GM23338 (cell line): ENCODE measurements around the gene CORO2A. TPM values are rescaled to one million over a fixed set of nuclear protein-coding genes. Genes with fewer than 3 reads are reported as not detected.

Source experiments
- ATAC-seq: fragments of 200-7000 bp; cut with Tn5 transposase; 3 replicates; pipeline ENCODE4 v1.9.1; 2020
- DNase-seq: peaks from one replicate; pipeline ENCODE4 v3.0.0-alpha.2; 2015; ENCODE audit warnings: low spot score
- H2AFZ ChIP-seq: fragments of 200-600 bp; sonication (generic); 2 replicates; pipeline ENCODE4 v1.8.0; 2016; ENCODE audit warnings: antibody characterized with exemption, mild to moderate bottlenecking, moderate library complexity
- H3F3A ChIP-seq: fragments of 200-600 bp; sonication (generic); replicated peaks from 2 replicates; pipeline ENCODE4 v1.8.0; 2017; ENCODE audit warnings: antibody characterized with exemption, mixed run types, low read depth
- H3K27ac ChIP-seq: fragments of 200-600 bp; sonication (generic); 2 replicates; pipeline ENCODE4 v1.6.1; 2016; ENCODE audit warnings: low read depth
- H3K27me3 ChIP-seq: fragments of 200-600 bp; sonication (generic); 2 replicates; pipeline ENCODE4 v1.8.0; 2016; ENCODE audit warnings: mild to moderate bottlenecking, mixed run types, moderate library complexity; ENCODE audit not compliant: insufficient read depth
- H3K36me3 ChIP-seq: fragments of 200-600 bp; sonication (generic); 2 replicates; pipeline ENCODE4 v1.8.0; 2016; ENCODE audit warnings: mild to moderate bottlenecking; ENCODE audit not compliant: insufficient read depth
- H3K4me1 ChIP-seq: fragments of 200-600 bp; sonication (generic); 2 replicates; pipeline ENCODE4 v1.8.0; 2016; ENCODE audit warnings: mild to moderate bottlenecking, moderate library complexity; ENCODE audit not compliant: insufficient read depth
- H3K4me2 ChIP-seq: fragments of 200-600 bp; sonication (generic); 2 replicates; pipeline ENCODE4 v1.7.1; 2017; ENCODE audit warnings: mixed run types
- H3K4me3 ChIP-seq: fragments of 200-600 bp; sonication (generic); 2 replicates; pipeline ENCODE4 v1.6.1; 2016; ENCODE audit warnings: mixed run types
- H3K79me2 ChIP-seq: fragments of 200-600 bp; sonication (generic); replicated peaks from 2 replicates; pipeline ENCODE4 v1.8.0; 2017; ENCODE audit warnings: mild to moderate bottlenecking; ENCODE audit not compliant: insufficient read depth
- H3K9me2 ChIP-seq: fragments of 200-600 bp; sonication (generic); 2 replicates; pipeline ENCODE4 v1.8.0; 2017; ENCODE audit not compliant: insufficient read depth
- H4K20me1 ChIP-seq: fragments of 200-600 bp; sonication (generic); replicated peaks from 2 replicates; pipeline ENCODE4 v1.8.0; 2017; ENCODE audit warnings: mild to moderate bottlenecking; ENCODE audit not compliant: insufficient read depth
- H3K27ac Mint-ChIP-seq: 2 replicates; pipeline ENCODE4 v1.8.0; 2020; ENCODE audit warnings: inconsistent platforms, mild to moderate bottlenecking, moderate library complexity, mixed read lengths
- H3K27me3 Mint-ChIP-seq: 3 replicates; pipeline ENCODE4 v1.8.0; 2022; ENCODE audit warnings: low read depth, mild to moderate bottlenecking, moderate library complexity, mixed read lengths, inconsistent platforms; ENCODE audit not compliant: insufficient read depth, poor library complexity
- H3K36me3 Mint-ChIP-seq: 3 replicates; pipeline ENCODE4 v1.8.0; 2021; ENCODE audit warnings: low read depth, mild to moderate bottlenecking, inconsistent platforms, moderate library complexity, mixed read lengths
- H3K4me1 Mint-ChIP-seq: 3 replicates; pipeline ENCODE4 v1.8.0; 2020; ENCODE audit warnings: mild to moderate bottlenecking, inconsistent platforms, mixed read lengths
- H3K4me3 Mint-ChIP-seq: 3 replicates; pipeline ENCODE4 v1.8.0; 2021; ENCODE audit warnings: moderate library complexity, mild to moderate bottlenecking, inconsistent platforms, mixed read lengths
- H3K9me3 Mint-ChIP-seq: 3 replicates; pipeline ENCODE4 v1.8.0; 2020; ENCODE audit warnings: moderate library complexity, mild to moderate bottlenecking, inconsistent platforms, mixed read lengths
- CREB1 ChIP-seq: fragments of 250-450 bp; sonication (Bioruptor Pico); IDR thresholded peaks from 2 replicates; pipeline ENCODE4 v1.5.0; 2020; ENCODE audit warnings: low read depth, mild to moderate bottlenecking, moderate library complexity
- CTCF ChIP-seq, 2 experiments: fragments of 200-600 bp in 1 of 2; sonication (generic) in 1 of 2; conservative IDR thresholded peaks; 2 replicates each; pipeline versions ENCODE4 v1.5.1 to v1.6.1; 2016 to 2017; ENCODE audit warnings: antibody characterized with exemption in 2 of 2, low read depth in 2 of 2, mild to moderate bottlenecking in 2 of 2, moderate library complexity in 1 of 2
- ETS1 ChIP-seq: IDR thresholded peaks from 2 replicates; pipeline ENCODE4 v1.6.1; 2016; ENCODE audit warnings: antibody characterized with exemption
- EZH2 ChIP-seq: fragments of 200-600 bp; sonication (generic); IDR thresholded peaks from one replicate; pipeline ENCODE4 v1.8.0; 2017; ENCODE audit warnings: antibody characterized with exemption, mild to moderate bottlenecking, low read depth; ENCODE audit not compliant: unreplicated experiment
- EZH2phosphoT487 ChIP-seq: fragments of 200-600 bp; sonication (generic); IDR thresholded peaks from one replicate; pipeline ENCODE4 v1.8.1; 2018; ENCODE audit warnings: antibody characterized with exemption; ENCODE audit not compliant: unreplicated experiment
- JUNB ChIP-seq: IDR thresholded peaks from one replicate; pipeline ENCODE4 v1.6.1; 2016; ENCODE audit warnings: antibody characterized with exemption; ENCODE audit not compliant: unreplicated experiment
- NANOG ChIP-seq: IDR thresholded peaks from 2 replicates; pipeline ENCODE4 v1.6.1; 2016; ENCODE audit warnings: antibody characterized with exemption, borderline replicate concordance
- POLR2AphosphoS5 ChIP-seq: IDR thresholded peaks from 2 replicates; pipeline ENCODE4 v1.6.1; 2016; ENCODE audit warnings: antibody characterized with exemption, low read depth
- ZNF462 ChIP-seq: fragments of 250-450 bp; sonication (Bioruptor Pico); IDR thresholded peaks from 2 replicates; pipeline ENCODE4 v1.5.0; 2020; ENCODE audit warnings: mild to moderate bottlenecking, moderate library complexity
- polyA plus RNA-seq: library from polyadenylated mRNA; unstranded; fragments of >200 nt; fragmentation: Nextera tagmentation; extraction: Ambion mirVana; gene quantifications from 2 replicates; pipeline ENCODE4 v1.2.1, GENCODE V29; 2016
- total RNA-seq: library from RNA; depleted of rRNA; stranded (reverse); fragments of >200 nt; shearing (Covaris generic); gene quantifications from 2 replicates; pipeline ENCODE4 v1.2.3, GENCODE V29; 2014

The CORO2A gene
- total and polyA plus RNA-seq, 2 experiments from 2014 or later: 12.9 to 27.6 TPM

- TF ChIP-seq ETS1 (no peak), CREB1 (no peak)
Measured at GRCh38 chr9:98104445-98104881, 88.0 kb downstream of the CORO2A start (continued).

GRCh38 chr9:98101868-98102273, 90.6 kb downstream of the CORO2A start:
- peak; percentile 85 for ATAC-seq
- Histone ChIP-seq H4K20me1 (no peaks in the 10 kb centered on the region), H3K9me2 (no peaks in the 10 kb centered on the region), H3K27ac (0 out of 2 replicates have a peak overlapping the region, but pooled peaks have one; percentile 21), H3K4me3 (no peak overlapping the region), H3K4me1 (no peaks in the 10 kb centered on the region), H3K79me2 (peaks cover 5% of the 10 kb centered on the region; the same call in 1 of the 2 replicates), H3K36me3 (peaks cover 8% of the 10 kb centered on the region; the same call in 1 of the 2 replicates), H3K4me2 (no peak overlapping the region), H2AFZ (no peak overlapping the region), H3K27me3 (no peaks in the 10 kb centered on the region), H3F3A (no peaks in the 10 kb centered on the region)
- TF ChIP-seq JUNB (no peak), ZNF462 (CRISPR knock-in tag) (no peak), NANOG (no peak), POLR2AphosphoS5 (no peak), EZH2 (no peak), CTCF (conservative IDR thresholded peaks at IDR 0.05; ENCODE audit: low read depth in 2 of 2) (no peak), CREB1 (no peak), EZH2phosphoT487 (no peak)
- H3K4me1 Mint-ChIP-seq: peaks cover 13% of the 10 kb centered on the region
- no peak overlapping the region for H3K4me3 Mint-ChIP-seq
- DNase-seq: peak; percentile 62
- peaks cover 6% of the 10 kb centered on the region for H3K27me3 Mint-ChIP-seq
- H3K27ac Mint-ChIP-seq: peak overlapping the region; percentile 11
- H3K9me3 Mint-ChIP-seq: no peaks in the 10 kb centered on the region
- H3K36me3 Mint-ChIP-seq: peaks cover under 1% of the 10 kb centered on the region; the same call in 1 of the 3 replicates
